K562 (cell line): ENCODE results near the gene OPA1. TPM values are rescaled to one million over a fixed set of nuclear protein-coding genes. Genes with fewer than 3 reads are reported as not detected.

Experiments used
- ATAC-seq: fragments of 200-7000 bp; cut with Tn5 transposase; 3 replicates; pipeline ENCODE4 v1.9.1; 2020; ENCODE audit warnings: moderate library complexity
- BruUV-seq: library from RNA; stranded (reverse); fragments of 400-500 nt; replicated peaks from 2 replicates; lab custom pipeline; 2021; lab: Mats Ljungman, UMichigan
- CTCF ChIA-PET: fragments of 300-600 bp; formaldehyde crosslinking; extraction: SDS; loops from one replicate; lab custom pipeline; 2021; ENCODE audit warnings: low intra/inter-chr PET ratio; lab: Yijun Ruan, JAX
- POLR2A ChIA-PET: fragments of 300-600, 350-650 bp; sonication (Branson Sonifier 250); formaldehyde crosslinking; extraction: SDS; loops from one replicate; lab custom pipeline; 2021; ENCODE audit warnings: antibody characterized with exemption, inconsistent platforms; lab: Yijun Ruan, JAX
- DNase-seq, 4 experiments: peaks; one replicate each; pipeline versions ENCODE4 v3.0.0 to v3.0.0-alpha.2; 2011 to 2018; ENCODE audit warnings: low spot score in 3 of 4, mixed read lengths in 3 of 4; ENCODE audit errors: extremely low read depth in 1 of 4
- FAIRE-seq: peaks from 2 replicates; lab custom pipeline; 2011; peaks lifted over from hg19 to GRCh38; lab: Jason Lieb, UNC
- H2AFZ ChIP-seq: 2 replicates; pipeline ENCODE4 v1.6.0; 2011; ENCODE audit warnings: low read depth, low read length, control low read depth, inconsistent platforms
- H3K27ac ChIP-seq: fragments of 200-600 bp; 3 replicates; pipeline ENCODE4 v1.8.0; 2011; ENCODE audit warnings: low read depth, mild to moderate bottlenecking, control low read depth, inconsistent platforms, low read length, moderate library complexity, mixed read lengths; ENCODE audit errors: extremely low read depth
- H3K27me3 ChIP-seq, 2 experiments: fragments of 300-600 bp in 1 of 2; 2 replicates in 1 of 2; 3 replicates in 1 of 2; pipeline versions ENCODE4 v1.6.0 to v1.8.0; 2011; ENCODE audit warnings: inconsistent platforms in 2 of 2, low read length in 2 of 2, mild to moderate bottlenecking in 1 of 2, mixed read lengths in 1 of 2, moderate library complexity in 1 of 2; ENCODE audit not compliant: control insufficient read depth in 2 of 2, insufficient read depth in 2 of 2
- H3K36me3 ChIP-seq: fragments of 300-600 bp; 3 replicates; pipeline ENCODE4 v1.8.0; 2011; ENCODE audit warnings: mild to moderate bottlenecking, low read length, inconsistent platforms; ENCODE audit not compliant: control insufficient read depth, insufficient read depth
- H3K4me1 ChIP-seq, 2 experiments: fragments of 200-600 bp in 1 of 2; replicated peaks in 1 of 2; 2 replicates in 1 of 2; 3 replicates in 1 of 2; pipeline versions ENCODE4 v1.5.1 to v1.8.0; 2011; ENCODE audit warnings: inconsistent platforms in 2 of 2, low read length in 2 of 2, mild to moderate bottlenecking in 1 of 2, mixed read lengths in 1 of 2, moderate library complexity in 1 of 2; ENCODE audit not compliant: control insufficient read depth in 2 of 2, insufficient read depth in 2 of 2
- H3K4me2 ChIP-seq: 2 replicates; pipeline ENCODE4 v1.6.1; 2011; ENCODE audit warnings: low read length, control low read depth, inconsistent platforms, mixed read lengths; ENCODE audit not compliant: insufficient read depth
- H3K4me3 ChIP-seq: fragments of 200-600 bp; sonication (generic), shearing (Covaris generic); 2 replicates; pipeline ENCODE4 v1.5.1; 2016; ENCODE audit warnings: control low read depth, inconsistent platforms
- H3K79me2 ChIP-seq: fragments of 200-600 bp; 3 replicates; pipeline ENCODE4 v1.8.0; 2011; ENCODE audit warnings: low read length, inconsistent platforms; ENCODE audit not compliant: control insufficient read depth, insufficient read depth
- H3K9ac ChIP-seq, 2 experiments: 2 replicates each; pipeline versions ENCODE4 v1.6.0 to v1.6.1; 2011; ENCODE audit warnings: low read depth in 2 of 2, low read length in 2 of 2, control low read depth in 1 of 2, inconsistent platforms in 1 of 2, mild to moderate bottlenecking in 1 of 2, mixed read lengths in 1 of 2; ENCODE audit not compliant: insufficient read depth in 1 of 2
- H3K9me1 ChIP-seq: one replicate; pipeline ENCODE4 v1.6.0; 2011; ENCODE audit warnings: inconsistent platforms, mild to moderate bottlenecking, low read length, moderate library complexity; ENCODE audit not compliant: control insufficient read depth, insufficient read depth
- H3K9me3 ChIP-seq: replicated peaks from 2 replicates; pipeline ENCODE4 v1.5.1; 2011; ENCODE audit warnings: low read depth, low read length, inconsistent platforms; ENCODE audit not compliant: control insufficient read depth, insufficient read depth
- H4K20me1 ChIP-seq: replicated peaks from 2 replicates; pipeline ENCODE4 v1.6.1; 2011; ENCODE audit warnings: low read length, inconsistent platforms, mixed read lengths; ENCODE audit not compliant: control insufficient read depth, insufficient read depth
- BRD9 ChIP-seq: fragments of 450-650 bp; IDR thresholded peaks from 2 replicates; pipeline ENCODE4 v1.6.1; 2018; ENCODE audit warnings: low read depth; ENCODE audit not compliant: partially characterized antibody
- FOXJ2 ChIP-seq: fragments of 200-800 bp; sonication (Bioruptor generic); IDR thresholded peaks from 2 replicates; pipeline ENCODE4 v1.6.1; 2016; ENCODE audit warnings: missing genetic modification characterization, missing compliant biosample characterization
- LCOR ChIP-seq: sonication (generic); formaldehyde crosslinking; IDR thresholded peaks from 2 replicates; pipeline ENCODE4 v1.8.0; 2022; ENCODE audit warnings: mild to moderate bottlenecking, missing genetic modification reagents
- MCM7 ChIP-seq, 2 experiments: fragments of 450-650 bp; IDR thresholded peaks; 2 replicates each; pipeline ENCODE4 v1.6.1; 2016 to 2018
- POLR2H ChIP-seq: IDR thresholded peaks from 2 replicates; pipeline ENCODE4 v1.6.1; 2016; ENCODE audit warnings: missing genetic modification characterization, low read depth, mild to moderate bottlenecking, control low read depth, missing compliant biosample characterization, moderate library complexity
- RBM14 ChIP-seq: fragments of 200-400 bp; formaldehyde crosslinking; IDR thresholded peaks from 2 replicates; pipeline ENCODE4 v1.6.1; 2018; ENCODE audit warnings: low read depth, mild to moderate bottlenecking, low read length, moderate library complexity, borderline replicate concordance; ENCODE audit not compliant: insufficient read depth
- WGBS: fragments of 100-300 bp; shearing (Covaris generic); methylation state at CpG from one replicate; pipeline ENCODE4 v1.1.6; 2016; ENCODE audit warnings: low coverage, mixed read lengths; ENCODE audit not compliant: insufficient coverage; ENCODE audit errors: missing lambda C conversion rate; 5-methylcytosine and 5-hydroxymethylcytosine counted together
- in situ Hi-C: fragments of 300-500 bp; cut with MboI; formaldehyde crosslinking; loops from 4 replicates; pipeline ENCODE4 v1.15.0; 2018; ENCODE audit warnings: inconsistent platforms, mixed read lengths
- intact Hi-C: fragments of 100-400 bp; cut with micrococcal nuclease; formaldehyde crosslinking; loops from 2 replicates; pipeline ENCODE4 v1.14.2; 2022
- polyA plus RNA-seq, 8 experiments: library from polyadenylated mRNA; depleted of rRNA in 4 of 8; stranded (reverse) in 5 of 8; unstranded in 3 of 8; fragments of >200 nt; fragmentation: Nextera tagmentation in 2 of 8; fragmentation: Illumina TruSeq in 1 of 8; extraction: Ambion mirVana in 2 of 8; extraction: Trizol in 1 of 8; gene quantifications; 2 replicates each; pipeline versions ENCODE4 v1.2.1 to v1.2.3, GENCODE V29; 2011 to 2014; ENCODE audit warnings: inconsistent platforms in 1 of 8, missing spikeins in 1 of 8
- total RNA-seq, 7 experiments: library from RNA; depleted of rRNA in 6 of 7; stranded (reverse); fragments of >200 nt in 6 of 7; fragmentation: Illumina TruSeq in 2 of 7; extraction: Trizol in 2 of 7; gene quantifications; 2 replicates each; pipeline versions ENCODE4 v1.2.1 to v1.2.3, GENCODE V29; 2011 to 2021; ENCODE audit warnings: low replicate concordance in 1 of 7
- TF ChIP-seq, protein P1 (sequence below), 2 experiments: fragments of 450-650 bp in 1 of 2; sonication (generic) in 1 of 2; formaldehyde crosslinking in 1 of 2; IDR thresholded peaks; 2 replicates each; pipeline versions ENCODE4 v1.7.1 to v1.9.0; 2016 to 2022; ENCODE audit warnings: inconsistent platforms in 1 of 2, mild to moderate bottlenecking in 1 of 2, missing genetic modification reagents in 1 of 2
- TF ChIP-seq, protein P2 (sequence below): fragments of 450-650 bp; IDR thresholded peaks from 2 replicates; pipeline ENCODE4 v1.6.1; 2018; ENCODE audit not compliant: partially characterized antibody

The OPA1 gene
- total and polyA plus RNA-seq, 9 of the 15 experiments (the other 6 are each of a cell fraction or from before 2014, with no cell fraction given) = 19.7 to 127 (median 94.7) TPM

DNA sequence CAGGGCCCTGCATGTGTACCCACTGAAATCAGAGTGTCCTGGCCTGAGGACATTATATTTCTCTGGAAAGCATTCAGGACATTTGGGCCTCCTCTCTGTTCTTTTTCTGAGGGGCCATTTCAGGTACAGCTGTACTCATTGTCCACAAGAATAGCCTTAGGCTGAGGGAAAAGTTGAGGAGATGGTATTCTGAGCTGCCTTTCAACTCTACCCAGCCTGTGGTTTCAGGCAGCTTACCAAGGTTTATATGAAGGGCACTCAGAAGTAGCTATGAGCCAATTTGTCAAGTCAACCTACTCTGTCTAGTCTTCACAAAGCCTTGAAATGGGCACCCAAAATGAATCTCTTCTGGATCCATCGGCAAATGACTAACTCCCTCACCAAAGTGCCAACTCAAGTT, 47.7 kb upstream of the OPA1 start:
- intact Hi-C loops = no loop called here
- no peaks in the 10 kb centered on the region for H3K9me3 ChIP-seq
- H2AFZ ChIP-seq = no peak overlapping the region
- no peak overlapping the region for H3K4me2 ChIP-seq
- no peaks in the 10 kb centered on the region for H3K4me1 ChIP-seq
- DNase-seq (no peak), ATAC-seq (no peak), FAIRE-seq (no peak)
- no peak overlapping the region for H3K4me3 ChIP-seq
- ChIA-PET CTCF (no interaction called here), POLR2A (no interaction called here)
- no peak overlapping the region for H3K9ac ChIP-seq
- BruUV-seq = no TSS peak
- in situ Hi-C loops = no loop called here
- no peaks in the 10 kb centered on the region for H3K36me3 ChIP-seq
- H3K27ac ChIP-seq = no peak overlapping the region
- no peaks in the 10 kb centered on the region for H3K79me2 ChIP-seq
- WGBS = 0% methylated on average over 1 of the region's 1 CpG
- no peaks in the 10 kb centered on the region for H4K20me1 ChIP-seq
- H3K27me3 ChIP-seq = no peaks in the 10 kb centered on the region
- H3K9me1 ChIP-seq = no peaks in the 10 kb centered on the region
- TF ChIP-seq, protein P1, sequence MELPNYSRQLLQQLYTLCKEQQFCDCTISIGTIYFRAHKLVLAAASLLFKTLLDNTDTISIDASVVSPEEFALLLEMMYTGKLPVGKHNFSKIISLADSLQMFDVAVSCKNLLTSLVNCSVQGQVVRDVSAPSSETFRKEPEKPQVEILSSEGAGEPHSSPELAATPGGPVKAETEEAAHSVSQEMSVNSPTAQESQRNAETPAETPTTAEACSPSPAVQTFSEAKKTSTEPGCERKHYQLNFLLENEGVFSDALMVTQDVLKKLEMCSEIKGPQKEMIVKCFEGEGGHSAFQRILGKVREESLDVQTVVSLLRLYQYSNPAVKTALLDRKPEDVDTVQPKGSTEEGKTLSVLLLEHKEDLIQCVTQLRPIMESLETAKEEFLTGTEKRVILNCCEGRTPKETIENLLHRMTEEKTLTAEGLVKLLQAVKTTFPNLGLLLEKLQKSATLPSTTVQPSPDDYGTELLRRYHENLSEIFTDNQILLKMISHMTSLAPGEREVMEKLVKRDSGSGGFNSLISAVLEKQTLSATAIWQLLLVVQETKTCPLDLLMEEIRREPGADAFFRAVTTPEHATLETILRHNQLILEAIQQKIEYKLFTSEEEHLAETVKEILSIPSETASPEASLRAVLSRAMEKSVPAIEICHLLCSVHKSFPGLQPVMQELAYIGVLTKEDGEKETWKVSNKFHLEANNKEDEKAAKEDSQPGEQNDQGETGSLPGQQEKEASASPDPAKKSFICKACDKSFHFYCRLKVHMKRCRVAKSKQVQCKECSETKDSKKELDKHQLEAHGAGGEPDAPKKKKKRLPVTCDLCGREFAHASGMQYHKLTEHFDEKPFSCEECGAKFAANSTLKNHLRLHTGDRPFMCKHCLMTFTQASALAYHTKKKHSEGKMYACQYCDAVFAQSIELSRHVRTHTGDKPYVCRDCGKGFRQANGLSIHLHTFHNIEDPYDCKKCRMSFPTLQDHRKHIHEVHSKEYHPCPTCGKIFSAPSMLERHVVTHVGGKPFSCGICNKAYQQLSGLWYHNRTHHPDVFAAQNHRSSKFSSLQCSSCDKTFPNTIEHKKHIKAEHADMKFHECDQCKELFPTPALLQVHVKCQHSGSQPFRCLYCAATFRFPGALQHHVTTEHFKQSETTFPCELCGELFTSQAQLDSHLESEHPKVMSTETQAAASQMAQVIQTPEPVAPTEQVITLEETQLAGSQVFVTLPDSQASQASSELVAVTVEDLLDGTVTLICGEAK (IDR thresholded peaks at IDR 0.05) = no peak
- TF ChIP-seq, protein P1 (CRISPR knock-in tag; IDR thresholded peaks at IDR 0.05) = no peak
- TF ChIP-seq, protein P2, sequence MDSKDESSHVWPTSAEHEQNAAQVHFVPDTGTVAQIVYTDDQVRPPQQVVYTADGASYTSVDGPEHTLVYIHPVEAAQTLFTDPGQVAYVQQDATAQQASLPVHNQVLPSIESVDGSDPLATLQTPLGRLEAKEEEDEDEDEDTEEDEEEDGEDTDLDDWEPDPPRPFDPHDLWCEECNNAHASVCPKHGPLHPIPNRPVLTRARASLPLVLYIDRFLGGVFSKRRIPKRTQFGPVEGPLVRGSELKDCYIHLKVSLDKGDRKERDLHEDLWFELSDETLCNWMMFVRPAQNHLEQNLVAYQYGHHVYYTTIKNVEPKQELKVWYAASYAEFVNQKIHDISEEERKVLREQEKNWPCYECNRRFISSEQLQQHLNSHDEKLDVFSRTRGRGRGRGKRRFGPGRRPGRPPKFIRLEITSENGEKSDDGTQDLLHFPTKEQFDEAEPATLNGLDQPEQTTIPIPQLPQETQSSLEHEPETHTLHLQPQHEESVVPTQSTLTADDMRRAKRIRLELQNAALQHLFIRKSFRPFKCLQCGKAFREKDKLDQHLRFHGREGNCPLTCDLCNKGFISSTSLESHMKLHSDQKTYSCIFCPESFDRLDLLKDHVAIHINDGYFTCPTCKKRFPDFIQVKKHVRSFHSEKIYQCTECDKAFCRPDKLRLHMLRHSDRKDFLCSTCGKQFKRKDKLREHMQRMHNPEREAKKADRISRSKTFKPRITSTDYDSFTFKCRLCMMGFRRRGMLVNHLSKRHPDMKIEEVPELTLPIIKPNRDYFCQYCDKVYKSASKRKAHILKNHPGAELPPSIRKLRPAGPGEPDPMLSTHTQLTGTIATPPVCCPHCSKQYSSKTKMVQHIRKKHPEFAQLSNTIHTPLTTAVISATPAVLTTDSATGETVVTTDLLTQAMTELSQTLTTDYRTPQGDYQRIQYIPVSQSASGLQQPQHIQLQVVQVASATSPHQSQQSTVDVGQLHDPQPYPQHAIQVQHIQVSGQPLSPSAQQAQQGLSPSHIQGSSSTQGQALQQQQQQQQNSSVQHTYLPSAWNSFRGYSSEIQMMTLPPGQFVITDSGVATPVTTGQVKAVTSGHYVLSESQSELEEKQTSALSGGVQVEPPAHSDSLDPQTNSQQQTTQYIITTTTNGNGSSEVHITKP = no peak
- TF ChIP-seq RBM14 = no peak
- TF ChIP-seq MCM7 (IDR thresholded peaks at IDR 0.05) = no peak
- TF ChIP-seq BRD9 = no peak
- TF ChIP-seq POLR2H (tag) = no peak
- no peak for TF ChIP-seq LCOR (CRISPR knock-in tag)
- no peak for TF ChIP-seq FOXJ2 (tag)
